ENCODE data around the gene SSR1. TPM values are rescaled to one million over a fixed set of nuclear protein-coding genes. Genes with fewer than 3 reads are reported as not detected.

SSR1 gene
- total RNA-seq, 1 donor from 2014 or later = 132 TPM

GRCh38 chr6:7247179-7247456 is 65.9 kb downstream of the SSR1 start:
- H3K36me3 Mint-ChIP-seq (ENCODE audit: low read depth, unreplicated experiment) = peaks cover 13% of the 10 kb centered on the region
- H3K27ac Mint-ChIP-seq (ENCODE audit: unreplicated experiment) = no peak overlapping the region
- peaks cover 13% of the 10 kb centered on the region for H3K4me1 Mint-ChIP-seq (ENCODE audit: unreplicated experiment)
- H3K4me3 Mint-ChIP-seq (ENCODE audit: unreplicated experiment) = no peak overlapping the region
- H3K9me3 Mint-ChIP-seq (ENCODE audit: unreplicated experiment) = no peaks in the 10 kb centered on the region
- DNase-seq (ENCODE audit: low spot score) = no peak
- H3K27me3 Mint-ChIP-seq (ENCODE audit: unreplicated experiment) = peaks cover 3% of the 10 kb centered on the region
- no peak for TF ChIP-seq CTCF (IDR thresholded peaks at IDR 0.05; ENCODE audit: unreplicated experiment)

- Mint-ChIP-seq H3K27ac (ENCODE audit: unreplicated experiment) (no peak overlapping the region), H3K27me3 (ENCODE audit: unreplicated experiment) (peaks cover 3% of the 10 kb centered on the region), H3K4me3 (ENCODE audit: unreplicated experiment) (no peak overlapping the region), H3K36me3 (ENCODE audit: low read depth, unreplicated experiment) (peaks cover 13% of the 10 kb centered on the region), H3K9me3 (ENCODE audit: unreplicated experiment) (no peaks in the 10 kb centered on the region), H3K4me1 (ENCODE audit: unreplicated experiment) (peaks cover 13% of the 10 kb centered on the region)
- no peak for TF ChIP-seq CTCF (IDR thresholded peaks at IDR 0.05; ENCODE audit: unreplicated experiment)
- DNase-seq (ENCODE audit: low spot score) = no peak
Observed at GRCh38 chr6:7246401-7247178, 66.4 kb downstream of the SSR1 start.

GRCh38 chr6:7245668-7246393 is 67.2 kb downstream of the SSR1 start:
- Mint-ChIP-seq H3K4me1 (ENCODE audit: unreplicated experiment) (peaks cover 13% of the 10 kb centered on the region), H3K9me3 (ENCODE audit: unreplicated experiment) (no peaks in the 10 kb centered on the region), H3K27ac (ENCODE audit: unreplicated experiment) (no peak overlapping the region), H3K36me3 (ENCODE audit: low read depth, unreplicated experiment) (peaks cover 18% of the 10 kb centered on the region), H3K4me3 (ENCODE audit: unreplicated experiment) (no peak overlapping the region), H3K27me3 (ENCODE audit: unreplicated experiment) (peaks cover 6% of the 10 kb centered on the region)
- no peak for TF ChIP-seq CTCF (IDR thresholded peaks at IDR 0.05; ENCODE audit: unreplicated experiment)
- DNase-seq (ENCODE audit: low spot score) = no peak

DNA sequence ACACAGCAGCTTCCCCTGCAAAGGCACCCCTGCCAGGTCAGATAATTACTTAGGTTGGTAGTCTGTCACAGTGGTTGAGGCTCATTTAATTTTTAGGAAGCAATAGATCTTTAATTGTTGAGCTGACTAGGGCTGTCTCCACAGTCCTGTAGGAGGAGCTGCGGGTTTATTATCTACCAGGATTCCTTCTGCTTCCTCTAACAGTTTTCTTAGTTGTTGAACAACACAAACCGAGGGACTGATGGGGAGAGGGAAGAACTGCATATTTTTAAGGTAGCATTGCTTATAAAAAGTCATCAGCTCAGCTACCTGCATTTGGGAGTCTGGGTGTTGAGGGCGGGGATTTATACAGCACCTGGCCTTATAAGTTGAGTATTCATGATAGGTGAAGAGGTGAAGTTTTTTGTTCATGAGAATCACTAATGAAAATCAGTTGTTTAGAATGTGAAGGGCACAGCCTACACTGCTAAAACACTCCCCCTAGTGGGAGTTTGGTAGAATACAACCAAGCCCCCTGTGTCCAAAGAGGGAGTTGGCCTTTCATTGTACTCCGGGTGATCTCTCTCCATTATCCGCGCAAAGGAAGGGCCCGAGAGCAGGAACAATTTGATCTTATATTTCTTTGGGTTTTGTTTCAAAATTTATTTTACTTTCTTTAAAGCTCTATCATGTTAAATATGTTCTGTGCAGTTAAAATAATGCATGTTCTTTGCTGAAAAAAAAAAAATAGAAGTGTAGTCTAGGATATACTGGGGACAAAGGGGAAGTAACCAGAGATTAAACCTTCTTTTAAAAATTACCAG is 69.6 kb downstream of the SSR1 start:
- H3K4me1 Mint-ChIP-seq (ENCODE audit: unreplicated experiment) = peaks cover 13% of the 10 kb centered on the region
- peak; percentile 90 for TF ChIP-seq CTCF (IDR thresholded peaks at IDR 0.05; ENCODE audit: unreplicated experiment)
- peaks cover 14% of the 10 kb centered on the region for H3K36me3 Mint-ChIP-seq (ENCODE audit: low read depth, unreplicated experiment)
- peak overlapping the region; percentile 82 for H3K27ac Mint-ChIP-seq (ENCODE audit: unreplicated experiment)
- H3K27me3 Mint-ChIP-seq (ENCODE audit: unreplicated experiment) = peaks cover 4% of the 10 kb centered on the region
- H3K4me3 Mint-ChIP-seq (ENCODE audit: unreplicated experiment) = no peak overlapping the region
- H3K9me3 Mint-ChIP-seq (ENCODE audit: unreplicated experiment) = no peaks in the 10 kb centered on the region
- DNase-seq (ENCODE audit: low spot score) = peak; percentile 71

All from endothelial cell (in vitro differentiated cells).